GM19099 (cell line): Measurements from ENCODE around the gene CD14.

Source experiments
- POLR2A ChIP-seq: IDR thresholded peaks from 3 replicates; pipeline ENCODE4 v1.6.1; 2011; ENCODE audit warnings: low read depth; ENCODE audit not compliant: insufficient read length; ENCODE audit errors: extremely low read depth

Gene CD14

GRCh38 chr5:140639148-140639981 lies 6.4 kb upstream of the CD14 start, which contains the start of gene TMCO6:
TMCO6 (plus strand) TSS chr5:140639451; CDS start chr5:140639528, 77 bp downstream.
- TF ChIP-seq POLR2A = peak; percentile 80

GRCh38 chr5:140637371-140638100 lies 4.6 kb upstream of the CD14 start:
- TF ChIP-seq POLR2A = no peak

- TF ChIP-seq POLR2A = no peak
Observed at GRCh38 chr5:140635291-140636257, 2.6 kb upstream of the CD14 start.

GRCh38 chr5:140634103-140634502 lies 1.1 kb upstream of the CD14 start:
- no peak for TF ChIP-seq POLR2A

- no peak for TF ChIP-seq POLR2A
Observed at GRCh38 chr5:140633501-140633900, 526 bp upstream of the CD14 start.

- no peak for TF ChIP-seq POLR2A
Observed at GRCh38 chr5:140632366-140633020, 482 bp downstream of the CD14 start.

GRCh38 chr5:140631831-140632365 lies 1.1 kb downstream of the CD14 start:
- no peak for TF ChIP-seq POLR2A

GRCh38 chr5:140631036-140631417 lies 1.9 kb downstream of the CD14 start:
- no peak for TF ChIP-seq POLR2A

- TF ChIP-seq POLR2A = no peak
Observed at GRCh38 chr5:140630292-140631035, 2.5 kb downstream of the CD14 start.

GRCh38 chr5:140628711-140629110 lies 4.3 kb downstream of the CD14 start:
- TF ChIP-seq POLR2A = no peak

GRCh38 chr5:140627972-140628371 lies 5.0 kb downstream of the CD14 start:
- TF ChIP-seq POLR2A = no peak

- TF ChIP-seq POLR2A = no peak
Observed at GRCh38 chr5:140622301-140622700, 10.7 kb downstream of the CD14 start.

- TF ChIP-seq POLR2A = no peak
Observed at GRCh38 chr5:140611020-140611521, 21.9 kb downstream of the CD14 start.
